Fibroblast of lung (primary cell): Measurements from ENCODE around the gene TMEM179. TPM values are rescaled to one million over a fixed set of nuclear protein-coding genes. Genes with fewer than 3 reads are reported as not detected.

Experiments used
- DNase-seq, 2 donors: peaks; one replicate each; pipeline versions ENCODE4 v3.0.0 to v3.0.0-alpha.2; 2010; ENCODE audit warnings: low read depth in 2 of 2
- H2AFZ ChIP-seq: 2 replicates; pipeline ENCODE4 v1.5.1; 2012; ENCODE audit warnings: low read length, control low read depth, inconsistent platforms
- H3K27ac ChIP-seq: 2 replicates; pipeline ENCODE4 v1.5.1; 2011; ENCODE audit warnings: low read length, control low read depth; ENCODE audit not compliant: insufficient read depth
- H3K27me3 ChIP-seq: 2 replicates; pipeline ENCODE4 v1.5.1; 2011; ENCODE audit warnings: mild to moderate bottlenecking, low read length; ENCODE audit not compliant: control insufficient read depth, insufficient read depth
- H3K36me3 ChIP-seq: 2 replicates; pipeline ENCODE4 v1.5.1; 2011; ENCODE audit warnings: low read length; ENCODE audit not compliant: control insufficient read depth, insufficient read depth
- H3K4me1 ChIP-seq: 2 replicates; pipeline ENCODE4 v1.5.1; 2011; ENCODE audit warnings: low read length; ENCODE audit not compliant: control insufficient read depth, insufficient read depth; ENCODE audit errors: extremely low read depth
- H3K4me2 ChIP-seq: 2 replicates; pipeline ENCODE4 v1.5.1; 2011; ENCODE audit warnings: low read length, control low read depth; ENCODE audit not compliant: insufficient read depth; ENCODE audit errors: extremely low read depth
- H3K4me3 ChIP-seq, 4 experiments: fragments of 200-600 bp in 1 of 4; sonication (generic) in 1 of 4; replicated peaks in 1 of 4; 2 replicates each; pipeline ENCODE4 v1.5.1; 2011 to 2016; ENCODE audit warnings: low read length in 4 of 4, low read depth in 3 of 4, mild to moderate bottlenecking in 3 of 4, control low read depth in 2 of 4, inconsistent platforms in 1 of 4, mixed read lengths in 1 of 4; ENCODE audit not compliant: insufficient read depth in 1 of 4; ENCODE audit errors: control extremely low read depth in 1 of 4
- H3K79me2 ChIP-seq: 2 replicates; pipeline ENCODE4 v1.5.1; 2012; ENCODE audit warnings: mild to moderate bottlenecking, low read length, inconsistent platforms; ENCODE audit not compliant: control insufficient read depth, insufficient read depth
- H3K9ac ChIP-seq: 2 replicates; pipeline ENCODE4 v1.5.1; 2011; ENCODE audit warnings: mild to moderate bottlenecking, low read length, control low read depth; ENCODE audit not compliant: insufficient read depth
- H3K9me3 ChIP-seq: 2 replicates; pipeline ENCODE4 v1.5.1; 2012; ENCODE audit warnings: low read depth, low read length; ENCODE audit not compliant: control insufficient read depth, insufficient read depth
- H4K20me1 ChIP-seq: 2 replicates; pipeline ENCODE4 v1.5.1; 2011; ENCODE audit warnings: low read length; ENCODE audit not compliant: control insufficient read depth, insufficient read depth; ENCODE audit errors: extremely low read depth
- EZH2 ChIP-seq: IDR thresholded peaks from 2 replicates; pipeline ENCODE4 v1.5.1; 2012; ENCODE audit warnings: low read length, control low read depth, mild to moderate bottlenecking; ENCODE audit errors: missing control alignments
- polyA plus RNA-seq, 2 donors: library from polyadenylated mRNA; depleted of rRNA in 1 of 2; stranded (reverse) in 1 of 2; unstranded in 1 of 2; fragments of >200 nt; gene quantifications; 2 replicates each; pipeline ENCODE4 v1.2.1, GENCODE V29; 2011 to 2012; ENCODE audit warnings: missing spikeins in 1 of 2
- total RNA-seq: library from RNA; depleted of rRNA; stranded (reverse); fragments of >200 nt; gene quantifications from 2 replicates; pipeline ENCODE4 v1.2.1, GENCODE V29; 2014
- TF ChIP-seq, protein P1 (sequence below), 2 donors: IDR thresholded peaks in 1 of 2; conservative IDR thresholded peaks in 1 of 2; 1 replicate in 1 of 2; 2 replicates in 1 of 2; pipeline ENCODE4 v1.5.1; 2011 to 2012; ENCODE audit warnings: low read length in 2 of 2, control low read depth in 1 of 2, inconsistent platforms in 1 of 2, low read depth in 1 of 2, mild to moderate bottlenecking in 1 of 2

TMEM179 gene
- total and polyA plus RNA-seq, 2 donors (not counting 1 experiment from before 2014, with no cell fraction given), result under 0.01 to 0.03 TPM

DNA sequence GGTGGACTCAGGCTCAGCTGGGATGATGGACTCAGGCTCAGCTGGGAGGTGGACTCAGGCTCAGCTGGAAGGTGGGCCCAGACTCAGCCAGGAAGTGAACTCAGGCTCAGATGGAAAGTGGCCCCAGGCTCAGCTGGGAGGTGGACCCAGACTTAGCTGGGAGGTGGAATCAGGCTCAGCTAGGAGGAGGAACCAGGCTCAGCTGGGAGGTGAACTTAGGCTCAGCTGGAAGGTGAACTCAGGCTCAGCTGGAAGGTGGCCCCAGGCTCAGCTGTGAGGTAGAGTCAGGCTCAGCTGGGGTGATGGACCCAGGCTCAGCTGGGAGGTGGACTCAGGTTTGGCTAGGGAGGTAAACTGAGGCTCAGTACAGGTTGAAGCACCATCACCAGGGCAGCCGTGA, 46.8 kb downstream of the TMEM179 start:
- DNase-seq, result no peak
- no peaks in the 10 kb centered on the region for H3K36me3 ChIP-seq
- H3K79me2 ChIP-seq, result no peaks in the 10 kb centered on the region
- no peaks in the 10 kb centered on the region for H3K9me3 ChIP-seq
- no peak overlapping the region for H3K9ac ChIP-seq
- H2AFZ ChIP-seq, result no peak overlapping the region
- H3K27ac ChIP-seq, result no peak overlapping the region
- no peak overlapping the region for H3K4me2 ChIP-seq
- no peak for TF ChIP-seq EZH2
- TF ChIP-seq, protein P1, sequence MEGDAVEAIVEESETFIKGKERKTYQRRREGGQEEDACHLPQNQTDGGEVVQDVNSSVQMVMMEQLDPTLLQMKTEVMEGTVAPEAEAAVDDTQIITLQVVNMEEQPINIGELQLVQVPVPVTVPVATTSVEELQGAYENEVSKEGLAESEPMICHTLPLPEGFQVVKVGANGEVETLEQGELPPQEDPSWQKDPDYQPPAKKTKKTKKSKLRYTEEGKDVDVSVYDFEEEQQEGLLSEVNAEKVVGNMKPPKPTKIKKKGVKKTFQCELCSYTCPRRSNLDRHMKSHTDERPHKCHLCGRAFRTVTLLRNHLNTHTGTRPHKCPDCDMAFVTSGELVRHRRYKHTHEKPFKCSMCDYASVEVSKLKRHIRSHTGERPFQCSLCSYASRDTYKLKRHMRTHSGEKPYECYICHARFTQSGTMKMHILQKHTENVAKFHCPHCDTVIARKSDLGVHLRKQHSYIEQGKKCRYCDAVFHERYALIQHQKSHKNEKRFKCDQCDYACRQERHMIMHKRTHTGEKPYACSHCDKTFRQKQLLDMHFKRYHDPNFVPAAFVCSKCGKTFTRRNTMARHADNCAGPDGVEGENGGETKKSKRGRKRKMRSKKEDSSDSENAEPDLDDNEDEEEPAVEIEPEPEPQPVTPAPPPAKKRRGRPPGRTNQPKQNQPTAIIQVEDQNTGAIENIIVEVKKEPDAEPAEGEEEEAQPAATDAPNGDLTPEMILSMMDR (conservative IDR thresholded peaks at IDR 0.05 in 1 of 2, IDR thresholded peaks at IDR 0.05 in 1 of 2; ENCODE audit: low read depth in 1 of 2, low read length in 2 of 2), result no peak
- H3K4me1 ChIP-seq, result no peaks in the 10 kb centered on the region
- no peak overlapping the region for H3K4me3 ChIP-seq
- no peaks in the 10 kb centered on the region for H4K20me1 ChIP-seq
- H3K27me3 ChIP-seq, result no peaks in the 10 kb centered on the region

DNA sequence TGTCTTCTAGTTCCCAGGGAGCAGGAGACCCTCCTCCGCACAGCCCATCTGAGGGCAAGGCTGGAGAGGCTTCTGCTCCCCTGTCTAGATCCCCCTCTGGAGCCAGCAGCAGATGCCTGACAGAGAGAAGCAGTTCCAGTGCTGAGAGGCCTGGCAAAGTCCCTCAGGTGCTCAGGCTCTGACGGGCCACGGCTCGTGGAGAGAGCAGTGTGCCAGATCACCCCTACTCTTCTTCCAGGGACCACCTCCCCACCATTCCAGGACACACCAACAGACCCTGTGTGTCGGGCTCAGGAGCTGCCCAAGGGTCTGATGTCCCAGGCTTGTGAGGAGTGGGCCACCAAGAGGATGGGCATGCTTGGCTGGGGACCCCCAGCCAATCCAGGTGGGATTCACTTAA, 47.5 kb downstream of the TMEM179 start:
- H3K4me3 ChIP-seq, result no peak overlapping the region
- TF ChIP-seq, protein P1 (conservative IDR thresholded peaks at IDR 0.05 in 1 of 2, IDR thresholded peaks at IDR 0.05 in 1 of 2; ENCODE audit: low read depth in 1 of 2, low read length in 2 of 2), result no peak
- TF ChIP-seq EZH2, result no peak
- H4K20me1 ChIP-seq, result no peaks in the 10 kb centered on the region
- H3K79me2 ChIP-seq, result no peaks in the 10 kb centered on the region
- H3K4me1 ChIP-seq, result no peaks in the 10 kb centered on the region
- no peak overlapping the region for H3K9ac ChIP-seq
- no peak for DNase-seq
- H3K27ac ChIP-seq, result no peak overlapping the region
- H3K27me3 ChIP-seq, result no peaks in the 10 kb centered on the region
- no peak overlapping the region for H3K4me2 ChIP-seq
- no peaks in the 10 kb centered on the region for H3K36me3 ChIP-seq
- H2AFZ ChIP-seq, result no peak overlapping the region
- H3K9me3 ChIP-seq, result no peaks in the 10 kb centered on the region

DNA sequence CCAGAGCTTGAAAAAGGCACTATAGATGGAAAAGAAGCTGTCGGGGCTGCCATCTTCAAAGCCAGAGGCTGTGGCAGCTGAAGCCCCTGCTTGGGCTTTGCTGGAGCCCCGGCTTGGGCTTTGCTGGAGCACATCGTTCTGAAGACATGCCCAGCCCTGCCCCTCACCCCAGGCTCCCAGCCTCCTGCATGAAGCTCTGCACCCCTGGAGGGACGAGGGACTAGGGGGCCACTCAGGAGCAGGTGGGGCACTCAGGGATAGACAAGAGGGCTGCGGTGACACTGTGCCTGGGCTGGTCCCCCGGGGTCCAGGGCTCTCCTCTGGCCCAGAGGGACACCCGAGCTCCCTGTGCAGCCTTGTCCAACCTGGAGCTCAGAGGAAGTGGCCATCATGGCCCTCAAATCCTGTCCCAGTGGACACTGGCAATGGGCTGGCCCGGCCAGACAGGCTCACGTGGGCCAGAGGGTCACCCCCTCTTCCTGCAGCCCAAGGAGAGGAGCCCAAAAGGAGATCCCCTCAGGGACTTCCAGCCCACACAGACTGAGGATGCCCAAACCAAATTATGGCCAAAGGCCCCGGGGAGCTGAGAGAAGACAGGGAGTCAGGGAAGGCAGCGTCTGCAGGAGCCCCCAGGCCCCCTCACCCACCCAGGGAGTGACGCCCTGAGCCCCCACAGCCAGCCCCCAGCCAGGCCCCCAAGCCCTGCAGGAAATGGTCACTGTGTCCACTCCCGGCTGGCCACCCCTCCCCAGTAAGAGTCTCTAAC, 48.1 kb downstream of the TMEM179 start:
- no peak overlapping the region for H3K4me3 ChIP-seq
- no peak overlapping the region for H3K9ac ChIP-seq
- H3K27me3 ChIP-seq, result no peaks in the 10 kb centered on the region
- no peak overlapping the region for H3K4me2 ChIP-seq
- no peaks in the 10 kb centered on the region for H3K36me3 ChIP-seq
- H3K27ac ChIP-seq, result no peak overlapping the region
- no peak for DNase-seq
- H3K79me2 ChIP-seq, result no peaks in the 10 kb centered on the region
- H3K9me3 ChIP-seq, result no peaks in the 10 kb centered on the region
- no peaks in the 10 kb centered on the region for H4K20me1 ChIP-seq
- TF ChIP-seq, protein P1 (conservative IDR thresholded peaks at IDR 0.05 in 1 of 2, IDR thresholded peaks at IDR 0.05 in 1 of 2; ENCODE audit: low read depth in 1 of 2, low read length in 2 of 2), result no peak
- TF ChIP-seq EZH2, result no peak
- no peaks in the 10 kb centered on the region for H3K4me1 ChIP-seq
- H2AFZ ChIP-seq, result no peak overlapping the region
